Liver (tissue), 3 donors: Measurements from ENCODE around the gene PAK1.

Experiments
- CTCF ChIP-seq: fragments of 150-350 bp; IDR thresholded peaks from 2 replicates; pipeline ENCODE4 v1.5.1; 2017; ENCODE audit warnings: improper control_type of control experiment, low read depth, low read length; ENCODE audit not compliant: missing input control
- FOXA1 ChIP-seq: IDR thresholded peaks from 2 replicates; pipeline ENCODE4 v1.6.1; 2016; ENCODE audit warnings: antibody characterized with exemption
- FOXA2 ChIP-seq: IDR thresholded peaks from 2 replicates; pipeline ENCODE4 v1.6.1; 2016; ENCODE audit warnings: antibody characterized with exemption
- HNF4A ChIP-seq, 2 donors: conservative IDR thresholded peaks; 2 replicates each; pipeline ENCODE4 v1.6.1; 2016; ENCODE audit warnings: antibody characterized with exemption in 2 of 2, mild to moderate bottlenecking in 2 of 2
- HNF4G ChIP-seq: IDR thresholded peaks from 2 replicates; pipeline ENCODE4 v1.6.1; 2016; ENCODE audit warnings: antibody characterized with exemption
- JUND ChIP-seq, 2 donors: IDR thresholded peaks; 2 replicates each; pipeline ENCODE4 v1.6.1; 2016; ENCODE audit warnings: antibody characterized with exemption in 2 of 2
- NR2F2 ChIP-seq: IDR thresholded peaks from 2 replicates; pipeline ENCODE4 v1.6.1; 2016; ENCODE audit warnings: antibody characterized with exemption
- REST ChIP-seq: IDR thresholded peaks from 2 replicates; pipeline ENCODE4 v1.6.1; 2016; ENCODE audit warnings: antibody characterized with exemption, mild to moderate bottlenecking
- SP1 ChIP-seq: IDR thresholded peaks from 2 replicates; pipeline ENCODE4 v1.6.1; 2018; ENCODE audit warnings: antibody characterized with exemption, mild to moderate bottlenecking
- TAF1 ChIP-seq: conservative IDR thresholded peaks from 2 replicates; pipeline ENCODE4 v1.6.1; 2016; ENCODE audit warnings: antibody characterized with exemption, mild to moderate bottlenecking
- YY1 ChIP-seq: IDR thresholded peaks from 2 replicates; pipeline ENCODE4 v1.6.1; 2016; ENCODE audit warnings: antibody characterized with exemption, mild to moderate bottlenecking
- donor health status: healthy.
- donor health status: healthy.

- TF ChIP-seq CTCF: no peak
- TF ChIP-seq TAF1: no peak
- TF ChIP-seq JUND (IDR thresholded peaks at IDR 0.05): no peak
- no peak for TF ChIP-seq SP1
- TF ChIP-seq REST: no peak
- TF ChIP-seq FOXA1: no peak
- TF ChIP-seq YY1: no peak
- no peak for TF ChIP-seq HNF4G
- no peak for TF ChIP-seq NR2F2
- no peak for TF ChIP-seq FOXA2
- TF ChIP-seq HNF4A (conservative IDR thresholded peaks at IDR 0.05): no peak
Observed at GRCh38 chr11:77324508-77324907, 149.4 kb downstream of the PAK1 start.
